HL-60/S4 (cell line): ENCODE data around the gene KRTAP3-1.
"Not testable (repeated sequence)": the region's sequence is repeated elsewhere in the genome, so short reads cannot be mapped to it uniquely, and the experiment has no call there.

Source experiments
- in situ Hi-C: fragments of 300-500 bp; cut with MboI; formaldehyde crosslinking; loops from 2 replicates; pipeline ENCODE4 v1.14.3; 2022; ENCODE audit warnings: low sequenced_read_pairs

The KRTAP3-1 gene

GRCh38 chr17:41008811-41009210, at the start of gene KRTAP3-1:
KRTAP3-1 (minus strand) TSS chr17:41009128; CDS start chr17:41009074, 54 bp downstream.
- in situ Hi-C loops: no loop called here

GRCh38 chr17:41057547-41057946, 48.6 kb upstream of the KRTAP3-1 start:
- in situ Hi-C loops: no loop called here

- in situ Hi-C loops: not testable (repeated sequence)
Observed at GRCh38 chr17:41055130-41055529, 46.2 kb upstream of the KRTAP3-1 start, which contains the start of gene KRTAP2-2. KRTAP2-2 (minus strand) TSS chr17:41055230; CDS start chr17:41055211, 19 bp downstream.

GRCh38 chr17:41054556-41054955, 45.6 kb upstream of the KRTAP3-1 start:
- in situ Hi-C loops: not testable (repeated sequence)

- in situ Hi-C loops: no loop called here
Observed at GRCh38 chr17:41054025-41054424, 45.1 kb upstream of the KRTAP3-1 start.

GRCh38 chr17:41052566-41052965, 43.6 kb upstream of the KRTAP3-1 start:
- in situ Hi-C loops: no loop called here

GRCh38 chr17:41049110-41049509, 40.2 kb upstream of the KRTAP3-1 start:
- in situ Hi-C loops: no loop called here

GRCh38 chr17:41048441-41048840, 39.5 kb upstream of the KRTAP3-1 start:
- in situ Hi-C loops: no loop called here

GRCh38 chr17:41046735-41047465, 38.0 kb upstream of the KRTAP3-1 start, which contains the start of gene KRTAP2-1:
KRTAP2-1 (minus strand) TSS chr17:41047316; CDS start chr17:41047267, 49 bp downstream.
- in situ Hi-C loops: not testable (repeated sequence)

- in situ Hi-C loops: no loop called here
Observed at GRCh38 chr17:41042953-41043352, 34.0 kb upstream of the KRTAP3-1 start.

GRCh38 chr17:41040783-41041571, 32.0 kb upstream of the KRTAP3-1 start, which contains the start of gene KRTAP1-1:
KRTAP1-1 (minus strand) TSS chr17:41041450; CDS start chr17:41041397, 53 bp downstream.
- in situ Hi-C loops: not testable (repeated sequence)

GRCh38 chr17:41037853-41038350, 29.0 kb upstream of the KRTAP3-1 start:
- in situ Hi-C loops: no loop called here

- in situ Hi-C loops: not testable (repeated sequence)
Observed at GRCh38 chr17:41034346-41034935, 25.5 kb upstream of the KRTAP3-1 start, which contains the start of gene KRTAP1-3. KRTAP1-3 (minus strand) TSS chr17:41034874; CDS start chr17:41034821, 53 bp downstream.

- in situ Hi-C loops: no loop called here
Observed at GRCh38 chr17:41029633-41030245, 20.8 kb upstream of the KRTAP3-1 start, which contains the start of gene KRTAP1-4. KRTAP1-4 (minus strand) TSS chr17:41030195; CDS start chr17:41030078, 117 bp downstream.

GRCh38 chr17:41026715-41027471, 18.0 kb upstream of the KRTAP3-1 start, which contains the start of gene KRTAP1-5:
KRTAP1-5 (minus strand) TSS chr17:41027208; CDS start chr17:41027155, 53 bp downstream.
- in situ Hi-C loops: no loop called here

GRCh38 chr17:41024697-41025096, 15.8 kb upstream of the KRTAP3-1 start:
- in situ Hi-C loops: no loop called here

GRCh38 chr17:41020336-41020735, 11.4 kb upstream of the KRTAP3-1 start:
- in situ Hi-C loops: no loop called here

- in situ Hi-C loops: no loop called here
Observed at GRCh38 chr17:41019415-41019814, 10.5 kb upstream of the KRTAP3-1 start.

- in situ Hi-C loops: no loop called here
Observed at GRCh38 chr17:41018541-41018940, 9.6 kb upstream of the KRTAP3-1 start.
